Nephron progenitor cell (in vitro differentiated cells): Measurements from ENCODE around the gene KCNK16.
"Not testable (repeated sequence)": the region's sequence is repeated elsewhere in the genome, so short reads cannot be mapped to it uniquely, and the experiment has no call there.

Source experiments
- DNase-seq: peaks from one replicate; pipeline ENCODE4 v3.0.0; 2021
- H3K27ac Mint-ChIP-seq: 2 replicates; pipeline ENCODE4 v1.8.0; 2021; ENCODE audit warnings: mild to moderate bottlenecking, moderate library complexity, mixed read lengths
- H3K27me3 Mint-ChIP-seq: 2 replicates; pipeline ENCODE4 v1.8.0; 2021; ENCODE audit warnings: mild to moderate bottlenecking, low read depth, mixed read lengths; ENCODE audit not compliant: poor library complexity
- H3K36me3 Mint-ChIP-seq: 2 replicates; pipeline ENCODE4 v1.8.0; 2021; ENCODE audit warnings: low read depth, mixed read lengths
- H3K4me1 Mint-ChIP-seq: 2 replicates; pipeline ENCODE4 v1.8.0; 2021; ENCODE audit warnings: mixed read lengths
- H3K4me3 Mint-ChIP-seq: 2 replicates; pipeline ENCODE4 v1.8.0; 2021; ENCODE audit warnings: mild to moderate bottlenecking, moderate library complexity, mixed read lengths
- H3K9me3 Mint-ChIP-seq: 2 replicates; pipeline ENCODE4 v1.8.0; 2021; ENCODE audit warnings: mild to moderate bottlenecking, moderate library complexity, mixed read lengths
- CTCF ChIP-seq: fragments of 200-600 bp; sonication (generic); IDR thresholded peaks from 2 replicates; pipeline ENCODE4 v1.5.0; 2021; ENCODE audit warnings: antibody characterized with exemption

KCNK16 gene

GRCh38 chr6:39287601-39288000 is 34.9 kb downstream of the KCNK16 start:
- H3K9me3 Mint-ChIP-seq, result no peaks in the 10 kb centered on the region
- no peaks in the 10 kb centered on the region for H3K36me3 Mint-ChIP-seq
- H3K27ac Mint-ChIP-seq, result no peak overlapping the region
- DNase-seq, result no peak
- no peak for TF ChIP-seq CTCF
- no peak overlapping the region for H3K4me3 Mint-ChIP-seq
- peaks cover 42% of the 10 kb centered on the region for H3K27me3 Mint-ChIP-seq
- H3K4me1 Mint-ChIP-seq, result peaks cover 12% of the 10 kb centered on the region

GRCh38 chr6:39286596-39286995 is 35.9 kb downstream of the KCNK16 start:
- DNase-seq, H3K4me1 Mint-ChIP-seq, H3K9me3 Mint-ChIP-seq, H3K4me3 Mint-ChIP-seq, H3K36me3 Mint-ChIP-seq, H3K27ac Mint-ChIP-seq: not testable (repeated sequence)
- H3K27me3 Mint-ChIP-seq, result peaks cover 34% of the 10 kb centered on the region

- H3K4me3 Mint-ChIP-seq, result no peak overlapping the region
- TF ChIP-seq CTCF, result no peak
- H3K27ac Mint-ChIP-seq, result no peak overlapping the region
- H3K27me3 Mint-ChIP-seq, result peaks cover 45% of the 10 kb centered on the region
- no peaks in the 10 kb centered on the region for H3K36me3 Mint-ChIP-seq
- no peak for DNase-seq
- no peaks in the 10 kb centered on the region for H3K9me3 Mint-ChIP-seq
- peaks cover 4% of the 10 kb centered on the region for H3K4me1 Mint-ChIP-seq
Measured at GRCh38 chr6:39282774-39283173, 39.7 kb downstream of the KCNK16 start.

GRCh38 chr6:39281312-39281980 is 41.1 kb downstream of the KCNK16 start:
- TF ChIP-seq CTCF, result no peak
- peaks cover 4% of the 10 kb centered on the region for H3K4me1 Mint-ChIP-seq
- H3K27ac Mint-ChIP-seq, result no peak overlapping the region
- no peaks in the 10 kb centered on the region for H3K9me3 Mint-ChIP-seq
- no peaks in the 10 kb centered on the region for H3K36me3 Mint-ChIP-seq
- no peak overlapping the region for H3K4me3 Mint-ChIP-seq
- H3K27me3 Mint-ChIP-seq, result peaks cover 42% of the 10 kb centered on the region
- no peak for DNase-seq

GRCh38 chr6:39280247-39280731 is 42.2 kb downstream of the KCNK16 start:
- DNase-seq, result no peak
- no peak for TF ChIP-seq CTCF
- no peak overlapping the region for H3K4me3 Mint-ChIP-seq
- H3K4me1 Mint-ChIP-seq, result peaks cover 4% of the 10 kb centered on the region
- H3K9me3 Mint-ChIP-seq, result no peaks in the 10 kb centered on the region
- no peaks in the 10 kb centered on the region for H3K36me3 Mint-ChIP-seq
- H3K27ac Mint-ChIP-seq, result no peak overlapping the region
- peaks cover 46% of the 10 kb centered on the region for H3K27me3 Mint-ChIP-seq

GRCh38 chr6:39279539-39279938 is 43.0 kb downstream of the KCNK16 start:
- no peak for TF ChIP-seq CTCF
- H3K4me1 Mint-ChIP-seq, result peaks cover 4% of the 10 kb centered on the region

More at GRCh38 chr6:39279539-39279938, 43.0 kb downstream of the KCNK16 start:
- Mint-ChIP-seq H3K9me3 (no peaks in the 10 kb centered on the region), H3K27ac (no peak overlapping the region), H3K36me3 (no peaks in the 10 kb centered on the region), H3K4me3 (no peak overlapping the region), H3K27me3 (peaks cover 46% of the 10 kb centered on the region)
- DNase-seq, result no peak
